GM19452 (cell line): Measurements from ENCODE around the gene PITPNC1.
"Not testable (repeated sequence)": the region's sequence is repeated elsewhere in the genome, so short reads cannot be mapped to it uniquely, and the experiment has no call there.

Source experiments
- ATAC-seq: cut with Tn5 transposase; IDR thresholded peaks from one replicate; pipeline ENCODE4 v1.9.1; 2021; ENCODE audit not compliant: unreplicated experiment

The PITPNC1 gene

DNA sequence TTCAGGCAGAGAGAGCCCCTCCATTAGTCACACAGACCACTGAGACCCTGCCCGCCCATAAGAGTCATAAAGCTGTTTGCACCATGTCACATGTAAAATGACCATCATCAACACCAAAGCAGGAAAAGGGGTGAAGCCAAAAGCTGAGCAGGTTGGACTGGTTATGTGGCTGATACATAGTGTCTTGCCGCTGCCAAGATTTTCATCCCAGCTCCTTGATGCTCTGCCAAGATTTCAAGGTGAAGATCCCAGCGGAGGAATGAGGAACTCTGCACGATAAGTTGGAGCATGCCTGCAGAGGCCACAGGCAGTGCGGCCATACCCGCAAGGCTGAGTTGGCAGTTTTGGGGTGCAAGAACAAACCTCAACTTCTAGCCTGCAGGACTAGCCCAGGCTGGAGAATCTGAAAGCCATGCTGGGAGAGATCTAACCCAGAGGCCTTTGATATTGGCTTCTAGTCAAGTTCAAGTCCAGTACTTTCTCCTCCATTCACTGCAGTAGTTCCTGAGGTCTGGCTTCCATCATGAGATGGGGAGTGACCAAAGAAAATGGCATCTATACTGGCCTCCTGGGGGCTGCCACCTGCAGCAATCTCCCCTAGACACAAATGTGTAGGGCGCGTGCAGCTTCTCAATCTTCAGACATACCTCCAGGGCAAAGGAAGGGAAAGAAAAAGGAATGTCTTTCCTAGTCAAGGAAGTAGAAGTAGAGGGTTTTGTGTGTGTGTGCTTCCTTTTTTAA lies 261.0 kb downstream of the PITPNC1 start:
- no peak for ATAC-seq

DNA sequence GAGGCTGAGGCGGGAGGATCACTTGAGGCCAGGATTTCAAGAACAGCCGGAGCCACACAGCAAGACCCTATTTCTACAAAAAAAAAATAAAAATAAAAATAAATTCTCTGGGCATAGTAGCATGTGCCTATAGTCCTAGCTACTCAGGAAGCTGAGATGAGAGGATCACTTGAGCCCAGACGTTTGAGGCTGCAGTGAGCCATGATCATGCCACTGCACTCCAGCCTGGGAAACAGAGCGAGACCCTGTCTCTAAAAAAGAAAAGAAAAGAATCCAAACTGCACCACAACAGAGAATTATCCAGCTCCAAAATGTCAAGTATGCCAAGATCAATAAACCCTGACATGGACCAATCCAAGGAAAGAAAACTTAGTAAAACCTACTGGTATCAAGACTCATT lies 261.8 kb downstream of the PITPNC1 start:
- ATAC-seq: no peak

DNA sequence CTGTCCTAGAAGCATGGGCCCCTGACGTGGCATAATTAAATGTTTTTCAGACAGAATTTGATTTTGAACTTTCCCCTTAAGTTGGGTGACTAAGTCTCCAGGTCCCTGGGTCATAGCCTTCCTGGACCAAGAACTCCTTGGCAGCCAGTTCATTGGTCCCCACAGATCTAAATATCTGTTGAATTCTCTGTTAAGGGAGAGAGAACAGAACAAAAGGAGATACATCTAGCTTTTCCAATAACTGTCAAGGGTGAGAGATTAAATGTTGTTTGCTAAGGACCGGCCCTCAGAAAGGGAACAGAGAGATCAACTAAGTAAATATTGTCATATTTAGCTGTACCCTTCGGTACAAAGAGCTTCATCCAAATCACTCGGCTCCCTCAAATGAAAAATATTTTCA lies 262.5 kb downstream of the PITPNC1 start:
- no peak for ATAC-seq

DNA sequence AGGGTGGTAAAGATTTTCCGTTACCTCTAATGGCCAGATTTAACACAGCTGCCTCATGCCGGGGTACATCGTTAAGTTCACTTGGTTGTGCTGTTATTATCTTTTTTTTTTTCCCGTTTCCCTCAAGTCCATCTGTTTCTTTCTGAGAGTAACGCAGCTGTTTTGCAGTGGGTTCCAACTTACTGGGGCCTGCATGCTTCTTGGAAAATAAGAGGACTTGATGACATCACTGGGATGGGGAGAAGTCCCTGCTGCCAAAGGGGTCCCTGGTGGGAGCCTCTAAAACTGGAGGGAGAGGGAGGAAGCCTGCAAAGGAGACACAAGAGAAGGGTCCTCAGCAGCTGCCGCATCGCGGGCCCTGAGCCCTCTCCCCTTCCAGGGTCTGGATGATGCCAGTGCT lies 262.9 kb downstream of the PITPNC1 start:
- no peak for ATAC-seq

DNA sequence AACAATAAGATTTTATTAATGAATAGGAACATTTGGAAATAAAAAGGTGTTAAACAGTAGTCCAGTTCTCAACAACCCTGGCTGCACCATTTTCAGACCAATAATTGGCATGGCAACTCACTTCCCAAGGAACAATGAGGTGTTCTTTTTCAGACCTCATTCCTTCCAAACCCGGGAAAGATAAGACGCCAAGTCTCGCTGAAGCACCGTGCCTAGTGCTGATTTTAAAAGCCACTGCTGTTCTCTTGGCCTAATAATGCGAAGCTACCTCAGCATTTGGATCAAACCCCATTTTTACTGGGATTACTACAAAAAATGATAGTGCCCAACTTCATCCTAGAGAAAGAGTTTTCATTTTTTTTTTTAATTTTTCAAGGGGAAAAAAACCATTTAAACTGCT lies 265.4 kb downstream of the PITPNC1 start:
- ATAC-seq: no peak

DNA sequence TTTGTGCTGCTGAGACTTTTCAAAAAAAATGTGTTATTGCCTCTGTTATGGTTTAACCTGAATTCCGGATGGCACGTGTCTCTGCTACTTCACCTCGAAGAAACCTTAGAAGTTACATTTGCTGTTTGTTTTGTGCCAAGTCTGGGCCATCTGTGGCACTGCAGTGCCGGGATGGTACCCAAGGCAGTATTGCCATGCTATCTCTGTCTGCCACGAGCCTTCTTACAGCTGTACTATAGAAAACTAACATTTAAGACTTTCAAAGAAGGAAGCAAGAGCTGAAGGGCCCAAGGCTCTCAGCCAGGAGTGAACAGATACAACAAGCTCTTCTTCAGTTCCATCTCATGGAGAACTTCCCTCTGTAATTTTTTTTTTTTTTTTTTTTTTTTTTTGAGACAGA lies 267.0 kb downstream of the PITPNC1 start:
- ATAC-seq: no peak

DNA sequence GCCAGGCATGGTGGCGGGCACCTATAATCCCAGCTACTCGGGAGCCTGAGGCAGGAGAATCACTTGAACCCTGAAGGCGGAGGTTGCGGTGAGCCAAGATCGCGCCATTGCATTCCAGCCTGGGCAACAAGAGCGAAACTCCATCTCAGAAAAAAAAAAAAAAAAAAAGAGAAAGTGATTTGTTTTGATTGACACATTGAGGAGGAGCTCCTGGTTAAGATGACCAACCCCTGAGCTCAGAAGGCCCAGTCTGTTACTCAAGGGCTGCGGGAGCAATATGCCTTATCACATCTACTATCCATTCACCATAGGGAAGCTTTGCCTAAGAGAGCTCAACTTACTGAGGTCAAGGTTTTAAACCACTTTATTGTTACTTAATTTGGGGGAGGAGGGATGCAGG lies 268.1 kb downstream of the PITPNC1 start:
- not testable (repeated sequence) for ATAC-seq

DNA sequence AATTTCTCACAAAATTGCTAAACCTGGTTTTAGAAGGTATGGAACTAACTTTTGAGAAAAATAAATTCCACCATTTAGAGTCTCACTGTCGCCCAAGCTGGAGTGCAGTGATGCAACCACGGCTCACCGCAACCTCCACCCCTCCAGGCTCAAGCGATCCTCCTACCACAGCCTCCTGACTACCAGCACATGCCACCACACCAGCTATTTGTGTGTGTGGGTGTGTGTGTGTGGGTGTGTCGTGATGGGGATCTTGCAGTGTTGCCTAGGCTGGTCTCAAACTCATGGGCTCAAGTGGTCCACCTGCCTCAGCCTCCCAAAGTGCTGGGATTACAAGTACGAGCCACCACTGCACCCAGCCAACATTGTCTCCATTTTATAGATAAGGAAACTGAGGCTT lies 269.4 kb downstream of the PITPNC1 start:
- ATAC-seq: no peak

DNA sequence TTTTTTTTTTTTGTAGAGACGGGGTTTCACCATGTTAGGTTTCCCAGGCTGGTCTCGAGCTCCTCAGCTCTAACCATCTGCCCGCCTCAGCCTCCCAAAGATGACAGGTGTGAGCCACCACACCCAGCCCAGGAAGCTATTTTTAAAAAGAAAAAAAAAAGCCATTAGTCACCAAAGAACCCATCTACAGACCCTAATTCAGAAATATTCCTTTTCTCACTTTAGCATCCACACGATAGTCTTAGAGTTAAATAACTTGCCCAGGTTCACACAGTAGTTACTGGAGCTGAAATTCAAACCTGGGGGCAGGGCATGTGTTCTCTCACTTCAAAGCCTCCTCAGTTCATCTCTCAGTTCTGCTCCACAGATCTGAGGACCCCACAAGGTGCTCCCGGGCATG lies 270.4 kb downstream of the PITPNC1 start:
- no peak for ATAC-seq

DNA sequence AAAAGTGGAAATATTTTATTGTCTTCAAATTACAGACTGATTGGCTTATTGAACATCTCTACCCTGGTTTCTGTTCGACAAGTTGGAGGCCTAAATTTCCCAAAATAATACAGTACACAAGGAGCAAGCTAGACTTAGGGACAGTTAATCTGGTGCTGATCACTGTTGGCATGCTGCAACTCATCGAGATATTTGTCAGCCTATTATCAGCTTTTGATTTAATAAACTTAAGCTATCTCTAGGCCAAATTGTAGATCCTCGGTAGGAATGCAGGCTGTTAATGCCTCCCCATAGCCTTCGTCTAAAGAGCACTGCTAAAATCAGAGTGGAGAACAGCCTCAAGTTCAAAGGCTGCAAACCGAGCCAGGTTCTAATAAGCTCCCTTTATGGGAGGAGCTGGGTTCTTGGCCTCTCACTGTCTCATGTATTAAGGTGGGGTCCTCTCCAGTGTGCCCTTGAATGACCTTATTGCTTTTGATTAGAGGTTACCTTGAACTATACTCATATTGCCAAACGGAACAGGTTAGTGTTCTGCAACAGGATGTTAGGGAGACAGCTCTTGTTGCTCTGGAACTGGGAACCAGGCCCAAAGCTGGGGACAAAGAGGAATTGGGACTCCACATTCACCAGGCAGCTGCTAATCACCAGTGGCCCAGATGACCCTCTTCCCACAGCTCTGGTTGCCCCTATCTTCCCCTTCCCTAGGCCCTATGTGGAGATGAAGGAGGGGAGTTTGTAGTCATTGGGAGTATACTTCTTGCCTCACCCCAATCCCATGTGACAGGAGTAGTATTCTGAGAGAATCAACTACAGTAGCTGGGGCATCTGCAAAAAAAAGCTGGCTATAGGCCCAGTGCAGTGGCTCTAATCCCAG lies 271.2 kb downstream of the PITPNC1 start:
- ATAC-seq: no peak

DNA sequence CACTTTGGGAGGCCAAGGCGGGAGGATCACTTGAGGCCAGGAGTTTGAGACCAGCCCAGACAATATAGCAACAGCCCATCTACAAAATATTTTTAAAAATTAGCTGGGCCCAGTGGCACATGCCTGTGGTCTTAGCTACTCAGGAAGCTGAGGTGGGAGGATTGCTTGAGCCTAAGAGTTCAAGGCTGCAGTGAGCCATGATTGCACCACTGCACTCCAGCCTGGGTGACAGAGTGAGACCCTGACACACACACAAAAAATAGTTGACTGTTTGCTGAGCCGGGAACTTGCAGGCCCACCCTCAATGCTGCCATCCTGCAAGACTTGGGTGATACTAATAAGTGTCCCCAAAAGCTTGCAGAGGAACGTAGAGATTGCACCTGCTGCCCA lies 271.8 kb downstream of the PITPNC1 start:
- ATAC-seq: not testable (repeated sequence)

DNA sequence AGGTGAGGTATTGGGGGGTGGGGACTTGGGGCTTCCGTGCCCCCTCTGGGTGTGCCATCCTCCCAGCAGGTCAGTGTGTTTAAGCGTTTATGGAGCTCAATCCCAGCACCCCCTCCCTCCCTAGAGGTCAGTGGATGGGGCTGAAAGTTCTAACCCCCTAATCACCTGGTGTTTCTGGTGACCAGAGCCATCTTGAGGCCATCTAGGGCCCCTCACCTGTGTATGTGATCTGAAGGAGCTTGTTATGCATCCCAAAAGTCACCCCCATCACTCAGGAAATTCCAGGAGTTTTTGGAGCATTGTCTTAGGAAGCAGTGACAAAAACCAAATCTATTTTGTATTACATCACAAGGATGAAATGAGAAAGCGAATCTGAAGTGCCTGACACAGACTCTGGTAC lies 272.8 kb downstream of the PITPNC1 start:
- no peak for ATAC-seq

DNA sequence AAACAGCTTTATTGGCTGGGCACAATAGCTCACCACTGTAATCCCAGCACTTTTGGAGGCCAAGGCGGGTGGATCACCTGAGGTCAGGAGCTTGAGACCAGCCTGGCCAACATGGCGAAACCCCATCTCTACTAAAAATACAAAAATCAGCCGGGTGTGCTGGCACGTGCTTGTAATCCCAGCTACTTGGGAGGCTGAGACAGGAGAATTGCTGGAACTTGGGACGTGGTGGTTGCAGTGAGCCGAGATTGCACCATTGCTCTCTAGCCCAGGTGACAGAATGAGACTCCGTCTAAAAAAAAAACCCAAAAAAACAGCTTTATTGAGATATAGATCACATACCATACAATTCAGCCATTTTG lies 274.1 kb downstream of the PITPNC1 start:
- not testable (repeated sequence) for ATAC-seq

DNA sequence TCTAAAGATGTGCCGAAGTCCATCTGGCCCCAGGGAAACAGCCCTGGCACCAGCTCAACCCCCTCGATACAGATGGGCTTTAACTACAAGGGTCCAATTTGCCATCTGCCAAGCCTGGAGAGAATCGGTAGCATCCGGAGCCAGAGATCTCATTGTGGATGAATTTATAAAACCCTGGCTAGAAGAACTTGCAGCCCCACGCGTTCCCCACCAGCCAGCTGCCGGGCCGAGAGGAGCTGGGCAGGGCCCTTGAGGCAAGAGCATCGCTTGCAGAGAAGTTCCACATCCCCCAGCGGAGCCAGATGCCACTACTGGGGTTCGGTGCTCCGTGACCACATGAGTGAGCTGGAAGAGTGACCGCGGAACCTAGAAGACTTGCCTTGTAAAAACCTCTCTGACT lies 275.4 kb downstream of the PITPNC1 start:
- ATAC-seq: no peak

DNA sequence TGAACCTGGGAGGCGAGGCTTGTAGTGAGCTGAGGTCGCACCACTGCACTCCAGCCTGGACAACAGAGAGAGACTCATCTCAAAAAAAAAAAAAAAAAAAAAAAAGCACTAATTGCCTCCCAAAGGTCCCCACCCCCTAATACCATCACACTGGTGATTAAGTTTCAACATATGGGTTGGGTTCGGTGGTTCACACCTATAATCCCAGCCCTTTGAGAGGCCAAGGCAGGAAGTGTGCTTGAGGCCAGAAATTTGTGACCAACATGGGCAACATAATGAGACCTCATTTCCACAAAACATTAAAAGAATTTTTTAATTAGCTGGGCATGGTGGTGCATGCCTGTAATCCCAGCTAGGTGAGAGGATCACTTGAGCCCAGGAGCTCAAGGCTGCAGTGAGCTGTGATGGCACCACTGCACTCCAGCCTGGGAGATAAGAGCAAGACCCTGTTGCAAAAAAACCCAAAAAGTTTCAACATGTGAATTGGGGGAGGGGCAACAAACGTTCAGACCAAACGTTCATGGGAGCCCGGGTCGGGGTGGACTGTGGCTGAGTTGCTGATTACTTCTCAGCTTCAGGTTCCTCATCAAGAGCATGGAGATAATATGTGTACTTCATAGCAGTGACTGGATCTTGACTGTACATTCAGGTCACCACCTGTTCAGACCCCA lies 278.5 kb downstream of the PITPNC1 start:
- ATAC-seq: no peak

DNA sequence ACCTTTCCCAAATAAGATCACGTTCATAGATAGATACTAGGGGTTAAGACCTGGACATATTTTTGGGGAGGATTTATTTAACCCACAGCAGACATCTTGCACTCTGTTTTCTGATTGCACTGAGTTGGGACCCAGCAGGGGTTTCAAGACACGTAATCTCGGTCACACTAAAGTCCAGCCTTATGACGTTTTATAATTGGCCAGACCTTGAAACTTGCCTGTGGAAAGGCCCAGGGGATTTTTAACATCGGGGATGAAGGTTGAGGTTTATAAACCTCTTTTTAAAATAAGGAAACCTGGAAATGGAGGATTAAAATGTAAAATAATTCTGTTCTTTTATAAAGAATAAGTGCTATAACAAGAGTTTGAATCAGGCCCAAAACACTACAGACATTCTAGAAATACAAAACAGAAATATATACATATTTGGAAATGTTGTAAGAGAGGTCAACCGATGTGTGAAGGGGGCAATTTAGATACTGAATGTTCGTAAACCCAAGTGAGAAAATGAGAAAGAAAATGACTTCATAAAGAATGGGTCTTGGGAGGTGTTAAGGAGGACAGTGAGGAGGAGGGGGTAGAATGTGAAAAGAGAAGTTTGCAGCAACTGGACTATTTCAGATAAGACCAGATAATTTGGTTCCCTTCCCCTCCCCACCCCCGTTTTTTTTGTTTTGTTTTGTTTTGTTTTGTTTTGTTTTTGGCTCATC lies 279.6 kb downstream of the PITPNC1 start:
- no peak for ATAC-seq

DNA sequence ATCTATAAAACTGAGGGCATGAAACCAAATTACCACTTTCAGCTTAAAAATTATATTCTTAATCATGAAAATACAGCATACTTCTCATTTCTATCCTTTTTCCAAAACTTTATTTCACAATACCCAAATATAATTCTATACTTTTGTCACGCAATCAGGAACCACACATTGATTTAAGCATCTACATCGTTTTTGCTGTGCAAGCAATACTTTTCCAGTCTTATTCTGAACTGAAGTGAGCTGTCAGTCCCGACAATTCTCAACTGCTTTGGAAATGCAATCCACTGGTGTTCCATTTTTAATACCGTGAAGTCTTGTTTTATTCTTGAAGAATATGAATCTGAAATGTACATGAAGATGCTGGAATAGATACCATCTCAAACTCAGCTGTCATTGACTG lies 280.5 kb downstream of the PITPNC1 start:
- ATAC-seq: no peak

DNA sequence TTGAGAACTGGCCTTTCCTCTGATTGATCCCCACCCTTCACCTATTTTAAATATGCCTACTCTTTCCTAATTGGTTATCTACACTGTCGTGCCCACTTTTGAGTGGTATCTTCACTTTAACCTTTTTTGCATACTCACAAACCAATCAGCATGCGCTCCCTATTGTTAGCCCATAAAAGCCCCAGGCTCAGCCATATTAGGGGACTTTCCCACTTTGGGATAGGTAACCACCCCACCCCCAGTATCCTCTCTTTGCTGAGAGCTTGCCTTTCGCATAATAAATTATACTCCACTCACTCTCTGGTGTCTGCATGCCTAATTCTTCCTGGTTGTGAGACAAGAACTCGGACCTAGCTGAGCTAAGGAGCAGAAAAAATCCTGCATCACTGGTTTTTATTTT lies 281.2 kb downstream of the PITPNC1 start:
- ATAC-seq: no peak

DNA sequence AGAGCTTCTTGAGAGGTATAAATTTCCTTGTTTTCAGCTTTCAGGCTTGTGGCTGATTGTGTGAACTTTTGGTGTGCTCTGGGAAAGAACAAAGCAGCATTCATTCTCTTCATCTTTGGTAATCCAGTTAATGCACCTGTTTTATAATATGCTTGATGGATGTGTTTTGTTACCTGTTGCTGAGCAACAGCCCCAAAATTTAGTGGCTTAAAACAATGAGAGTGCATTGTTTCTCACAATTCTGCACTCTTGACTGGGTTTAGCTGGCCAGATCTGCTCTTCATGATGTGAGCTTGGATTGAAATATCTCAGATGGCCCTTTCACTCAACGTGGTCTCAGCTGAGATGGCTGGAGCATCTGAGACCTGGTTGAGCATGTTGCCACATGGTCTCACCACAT lies 281.9 kb downstream of the PITPNC1 start:
- ATAC-seq: no peak

DNA sequence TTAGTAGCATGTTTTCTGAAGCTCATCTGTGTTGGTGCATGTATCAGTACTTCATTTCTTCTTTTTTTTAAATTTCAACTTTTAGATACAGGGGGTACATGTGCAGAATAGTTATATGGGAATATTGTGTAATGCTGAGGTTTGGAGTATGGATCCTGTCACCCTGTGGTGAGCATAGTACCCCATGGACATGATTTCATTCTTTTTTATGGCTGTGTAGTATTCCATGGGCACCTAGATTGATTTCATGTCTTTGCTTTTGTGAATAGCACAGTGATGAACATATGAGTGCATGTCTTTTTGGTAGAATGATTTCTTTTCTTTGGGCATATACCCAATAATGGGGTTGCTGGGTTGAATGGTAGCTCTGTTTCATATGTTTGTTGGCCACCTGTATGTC lies 285.6 kb downstream of the PITPNC1 start:
- no peak for ATAC-seq

DNA sequence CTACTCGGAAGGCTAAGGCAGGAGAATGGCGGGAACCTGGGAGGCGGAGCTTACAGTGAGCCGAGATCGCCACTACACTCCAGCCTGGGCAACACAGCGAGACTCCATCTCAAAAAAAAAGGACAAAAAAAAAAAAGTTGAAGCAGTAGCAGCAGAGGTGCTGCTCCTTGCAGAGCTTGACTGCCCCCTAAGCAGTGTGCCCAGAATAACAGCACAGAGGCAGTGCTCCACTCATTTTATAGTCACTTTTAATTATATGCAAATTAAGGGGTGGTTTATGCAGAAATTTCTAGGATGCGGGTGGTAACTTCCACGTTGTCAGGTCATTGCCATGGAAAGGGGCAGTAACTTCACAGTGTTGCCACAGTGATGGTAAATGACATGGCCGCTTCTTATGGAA lies 286.4 kb downstream of the PITPNC1 start:
- no peak for ATAC-seq
